Glomerular endothelial cell (primary cell): Measurements from ENCODE around the gene ZNF764. TPM values are rescaled to one million over a fixed set of nuclear protein-coding genes. Genes with fewer than 3 reads are reported as not detected.

Experiments
- DNase-seq: peaks from one replicate; pipeline ENCODE4 v3.0.0-alpha.2; 2011; ENCODE audit warnings: low read depth, low spot score; ENCODE audit errors: extremely low read depth
- total RNA-seq: library from RNA; depleted of rRNA; stranded (reverse); fragments of >200 nt; gene quantifications from 2 replicates; pipeline ENCODE4 v1.2.3, GENCODE V29; 2015

Gene ZNF764
- total RNA-seq, 1 donor from 2014 or later, result 12.5 TPM

DNA sequence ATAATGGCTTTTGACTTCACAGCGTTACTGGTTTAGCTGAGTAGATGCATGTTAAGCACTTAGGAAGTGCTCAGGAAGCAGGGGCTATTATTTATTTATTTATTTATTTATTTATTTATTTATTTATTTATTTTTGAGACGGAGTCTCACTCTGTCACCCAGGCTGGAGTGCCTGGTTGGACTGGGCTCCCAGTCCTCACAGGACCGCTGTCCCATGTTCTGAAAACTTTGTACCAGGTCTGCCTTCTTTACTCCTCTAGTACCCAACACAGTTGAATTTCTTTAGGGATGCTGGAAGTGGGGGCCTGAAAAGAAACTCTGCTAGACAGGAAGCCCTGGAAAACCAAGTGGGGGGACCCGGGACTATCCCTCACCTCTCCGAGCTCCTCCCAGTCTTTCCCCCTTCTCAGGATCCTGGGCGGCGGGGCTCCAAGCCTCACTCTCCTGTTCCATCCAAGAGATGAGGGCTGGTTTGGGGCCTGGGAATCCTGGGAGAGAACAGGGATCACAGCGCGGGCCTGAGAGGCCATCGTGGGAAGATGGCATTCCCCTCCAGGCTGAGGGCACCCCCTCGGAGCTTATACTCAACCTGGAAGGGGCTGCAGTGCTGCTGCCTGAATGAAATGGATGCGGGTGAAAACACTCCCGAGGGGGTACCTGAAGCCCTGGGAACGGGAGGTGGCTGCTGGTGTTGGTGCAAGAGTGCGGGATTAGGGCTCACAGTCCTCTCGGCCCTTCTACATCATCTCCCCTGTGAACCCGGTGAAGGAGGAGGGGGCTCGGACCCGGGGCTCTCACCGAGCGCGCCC is 12.7 kb upstream of the ZNF764 start:
- DNase-seq, result no peak

- no peak for DNase-seq
These were observed 11.8 kb upstream of the ZNF764 start for GRCh38 chr16:30569746-30570635.

DNA sequence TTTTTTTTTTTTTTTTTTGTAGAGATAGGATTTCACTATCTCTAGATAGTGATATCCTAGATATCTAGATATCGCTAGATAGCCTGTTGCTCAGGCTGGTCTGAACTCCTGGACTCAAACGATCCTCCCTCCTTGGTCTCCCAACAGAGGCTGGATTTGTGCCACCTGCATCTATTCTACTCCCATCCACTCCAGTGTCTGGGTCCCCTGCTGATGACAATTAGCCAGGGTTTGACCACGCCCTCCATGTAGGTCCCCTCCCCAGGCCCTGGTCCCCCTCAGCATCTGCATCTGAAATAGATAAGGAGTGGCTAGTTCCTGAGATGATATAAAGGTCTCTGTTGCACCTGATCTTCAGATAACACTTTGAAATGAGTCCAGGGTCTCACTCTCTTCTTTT is 11.1 kb upstream of the ZNF764 start:
- DNase-seq, result no peak

DNA sequence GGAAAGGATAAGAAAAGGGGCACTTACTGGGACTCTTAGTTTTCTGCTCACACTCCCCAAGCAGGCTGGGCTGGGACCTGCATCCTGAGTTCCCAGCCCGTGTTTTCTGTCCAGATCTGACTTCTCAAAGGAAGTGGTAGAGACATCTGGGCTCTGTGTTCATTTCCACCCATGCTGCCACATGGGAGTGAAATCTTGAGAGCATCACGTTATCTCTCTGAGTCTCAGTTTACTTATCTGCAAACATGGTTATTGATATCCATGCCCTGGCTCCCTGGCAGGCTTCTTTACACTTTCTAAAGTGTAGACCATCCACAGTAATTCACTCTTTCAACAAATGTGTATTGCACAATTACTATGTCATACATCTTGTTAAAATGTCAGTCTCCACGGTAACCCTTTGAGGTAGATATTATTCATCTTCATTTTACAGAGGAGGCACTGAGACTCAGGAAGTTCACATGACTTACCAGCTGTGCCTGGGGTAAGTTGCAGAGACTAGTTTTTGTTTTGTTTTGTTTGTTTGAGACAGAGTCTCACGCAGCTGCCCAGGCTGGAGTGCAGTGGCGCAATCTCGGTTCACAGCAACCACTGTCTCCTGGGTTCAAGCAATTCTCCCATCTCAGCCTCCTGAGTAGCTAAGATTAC is 9.9 kb upstream of the ZNF764 start:
- no peak for DNase-seq

DNA sequence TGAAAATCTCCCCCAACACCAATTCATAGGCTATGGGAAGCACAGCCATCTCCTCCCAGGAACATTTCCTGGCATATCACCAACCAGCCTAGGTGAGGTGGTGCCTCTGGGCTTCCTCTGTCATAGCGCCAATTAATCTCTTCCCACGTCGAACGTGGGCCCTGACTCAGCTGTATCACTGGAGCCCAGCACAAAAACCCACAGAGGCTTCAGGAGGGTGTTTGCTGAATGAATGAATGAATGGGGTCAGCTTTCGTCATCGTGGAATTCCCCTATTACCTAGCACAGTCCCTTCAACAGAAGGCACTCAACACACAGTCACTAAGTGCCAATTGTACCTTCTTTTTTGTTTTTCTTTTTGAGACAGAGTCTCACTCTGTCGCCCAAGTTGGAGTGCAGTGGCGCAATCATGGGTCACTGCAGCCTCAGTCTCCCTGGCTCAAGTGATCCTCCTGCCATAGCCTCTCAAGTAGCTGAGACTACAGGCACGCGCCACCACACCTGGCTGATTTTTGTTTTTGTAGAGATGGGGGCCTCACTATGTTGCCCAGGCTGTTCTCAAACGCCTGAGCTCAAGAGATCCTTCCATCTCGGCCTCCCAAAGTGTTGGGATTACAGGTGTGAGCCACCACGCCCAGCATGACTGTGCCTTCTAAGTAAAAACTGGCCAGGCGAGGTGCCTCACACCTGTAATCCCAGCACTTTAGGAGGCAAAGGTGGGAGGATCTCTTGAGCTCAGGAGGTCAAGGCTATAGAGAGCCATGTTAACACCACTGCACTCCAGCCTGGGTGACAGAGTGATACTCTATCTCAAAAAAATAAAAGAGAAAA is 9.2 kb upstream of the ZNF764 start:
- no peak for DNase-seq

DNA sequence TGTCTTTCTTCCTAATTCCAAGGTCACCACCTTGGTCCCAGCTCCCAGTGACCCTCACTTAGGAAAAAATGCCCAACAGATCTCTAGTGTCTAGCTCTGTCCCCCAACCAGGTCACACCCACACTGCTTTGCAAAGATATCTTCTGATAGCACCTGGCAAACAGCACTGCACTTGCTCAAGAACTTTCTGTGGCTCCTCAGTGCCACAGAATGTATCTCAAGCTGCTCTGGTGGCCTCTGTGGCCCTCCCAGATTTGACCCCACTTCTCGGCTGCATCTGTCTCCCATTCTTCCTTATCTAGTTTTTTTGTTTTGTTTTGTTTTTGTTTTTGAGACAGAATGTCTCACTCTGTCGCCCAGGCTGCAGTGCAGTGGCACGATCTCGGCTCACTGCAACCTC is 8.4 kb upstream of the ZNF764 start:
- no peak for DNase-seq

- no peak for DNase-seq
These were observed 7.8 kb upstream of the ZNF764 start for GRCh38 chr16:30565984-30566383.

- no peak for DNase-seq
These were observed 7.4 kb upstream of the ZNF764 start for GRCh38 chr16:30565526-30565925.

DNA sequence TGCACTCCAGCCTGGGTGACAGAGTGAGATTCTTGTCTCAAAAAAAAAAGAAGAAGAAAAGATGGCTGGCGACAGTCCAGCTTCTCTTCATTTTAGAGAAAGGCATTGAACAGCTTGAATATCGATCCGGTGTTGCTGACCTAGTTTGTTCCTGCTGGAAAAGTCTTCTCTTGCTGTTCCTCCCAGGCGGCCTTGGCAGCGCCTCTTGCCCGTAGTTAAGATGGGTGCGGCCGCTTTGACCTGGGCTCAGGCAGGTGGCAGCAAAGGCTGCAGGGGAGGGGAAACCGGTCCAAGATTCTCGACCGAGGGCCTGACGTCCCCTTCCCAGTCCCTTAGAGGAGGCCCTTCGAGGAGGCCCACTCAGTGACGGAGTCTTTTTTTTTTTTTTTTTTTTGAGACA is 3.8 kb upstream of the ZNF764 start:
- no peak for DNase-seq

- no peak for DNase-seq
These were observed 3.1 kb upstream of the ZNF764 start for GRCh38 chr16:30561089-30561816.

DNA sequence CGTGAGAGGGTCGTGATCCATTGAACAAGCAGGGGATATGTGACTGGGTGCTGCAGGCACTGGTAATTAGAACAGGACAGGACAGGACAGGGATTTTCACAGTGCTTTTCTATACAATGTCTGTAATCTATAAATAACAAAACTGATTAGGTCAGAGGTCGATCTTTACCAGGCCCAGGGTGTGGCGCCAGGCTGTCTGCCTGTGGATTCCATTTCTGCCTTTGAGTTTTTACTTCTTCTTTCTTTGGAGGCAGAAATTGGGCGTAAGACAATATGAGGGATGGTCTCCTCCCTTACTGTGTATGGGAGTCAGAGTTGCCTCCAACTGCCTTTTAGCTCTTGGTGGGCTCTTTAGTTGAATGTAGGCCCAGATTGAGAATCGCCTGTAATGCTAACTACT is 1.5 kb upstream of the ZNF764 start:
- no peak for DNase-seq

GRCh38 chr16:30558789-30559377 is 709 bp upstream of the ZNF764 start:
- no peak for DNase-seq

DNA sequence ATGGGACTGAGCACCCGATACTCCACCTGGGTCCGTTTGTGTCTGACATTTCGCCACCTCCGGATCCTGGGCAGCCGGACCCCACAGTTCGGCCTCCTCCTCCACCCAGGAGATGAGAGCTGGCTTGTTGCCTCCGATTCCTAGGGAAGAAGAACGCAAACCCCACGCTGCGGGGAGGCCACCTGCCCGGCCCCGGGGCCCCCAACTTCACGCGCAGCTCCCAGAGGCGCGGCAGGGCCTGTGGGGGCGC is 542 bp downstream of the ZNF764 start:
- DNase-seq, result no peak

- DNase-seq, result no peak
These were observed 2.1 kb downstream of the ZNF764 start for GRCh38 chr16:30556125-30556473.

GRCh38 chr16:30555315-30556124 is 2.7 kb downstream of the ZNF764 start:
- no peak for DNase-seq

- no peak for DNase-seq
These were observed 3.4 kb downstream of the ZNF764 start for GRCh38 chr16:30554557-30555314.

DNA sequence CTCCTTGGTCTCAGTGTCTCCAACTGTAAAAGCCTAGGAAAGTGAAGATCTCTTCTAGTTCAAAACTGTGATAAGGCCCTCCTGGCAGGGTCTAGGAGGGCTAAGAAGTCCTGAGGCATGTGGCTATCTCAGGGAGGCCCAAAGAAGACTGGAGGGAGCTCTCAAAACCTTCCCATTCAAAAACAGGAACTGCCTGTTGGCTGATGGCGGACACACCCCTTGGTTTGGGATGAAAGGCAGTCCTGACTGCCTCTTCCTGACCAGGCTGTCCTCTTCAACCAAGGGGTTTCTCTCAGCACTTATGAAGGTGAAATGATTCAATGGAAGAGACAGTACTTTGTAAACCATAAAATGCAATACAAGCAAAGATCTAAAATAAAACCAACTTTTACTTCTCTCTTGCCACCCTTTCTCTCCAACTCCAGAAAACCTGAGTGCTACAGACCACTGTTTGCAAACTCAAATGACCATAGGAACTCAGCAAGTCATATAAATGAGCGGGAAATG is 4.7 kb downstream of the ZNF764 start:
- no peak for DNase-seq

GRCh38 chr16:30552956-30553355 is 5.2 kb downstream of the ZNF764 start:
- DNase-seq, result no peak
